WTC11 (cell line): ENCODE data around the gene ZACN. TPM values are rescaled to one million over a fixed set of nuclear protein-coding genes. Genes with fewer than 3 reads are reported as not detected.
A peak's percentile ranks its signal among the peaks of the same experiment; 100 is the strongest.

ENCODE experiments used
- ATAC-seq: fragments of 200-7000 bp; cut with Tn5 transposase; 2 replicates; pipeline ENCODE4 v1.10.0; 2021; ENCODE audit warnings: mild to moderate bottlenecking, moderate library complexity
- CTCF ChIA-PET: fragments of 300-600 bp; sonication (Branson Sonifier 250); formaldehyde crosslinking; loops from one replicate; lab custom pipeline; 2021; ENCODE audit warnings: antibody characterized with exemption; lab: Charles Lee
- POLR2A ChIA-PET: fragments of 350-600 bp; sonication (Branson Sonifier 250); formaldehyde crosslinking; loops from one replicate; lab custom pipeline; 2021; ENCODE audit warnings: antibody characterized with exemption; lab: Charles Lee
- DNase-seq: peaks from one replicate; pipeline ENCODE4 v3.0.0; 2021; ENCODE audit warnings: low spot score
- H3K27ac Mint-ChIP-seq: 2 replicates; pipeline ENCODE4 v1.8.0; 2021; ENCODE audit warnings: mixed read lengths
- H3K27me3 Mint-ChIP-seq: 2 replicates; pipeline ENCODE4 v1.8.0; 2021; ENCODE audit warnings: low read depth, mild to moderate bottlenecking, moderate library complexity, mixed read lengths
- H3K36me3 Mint-ChIP-seq: 2 replicates; pipeline ENCODE4 v1.8.0; 2021; ENCODE audit warnings: mixed read lengths
- H3K4me1 Mint-ChIP-seq: 2 replicates; pipeline ENCODE4 v1.8.0; 2022; ENCODE audit warnings: mixed read lengths
- H3K4me3 Mint-ChIP-seq: 2 replicates; pipeline ENCODE4 v1.8.0; 2021; ENCODE audit warnings: mild to moderate bottlenecking, moderate library complexity, mixed read lengths
- H3K9me3 Mint-ChIP-seq: 2 replicates; pipeline ENCODE4 v1.8.0; 2021; ENCODE audit warnings: mixed read lengths
- E2F1 ChIP-seq: sonication (generic); formaldehyde crosslinking; IDR thresholded peaks from 2 replicates; pipeline ENCODE4 v1.8.0; 2022; ENCODE audit warnings: mild to moderate bottlenecking, missing genetic modification reagents
- ELF4 ChIP-seq: sonication (generic); formaldehyde crosslinking; IDR thresholded peaks from 2 replicates; pipeline ENCODE4 v1.8.1; 2022; ENCODE audit warnings: low read depth, mild to moderate bottlenecking, moderate library complexity, missing genetic modification reagents
- FOXJ3 ChIP-seq: sonication (generic); formaldehyde crosslinking; IDR thresholded peaks from 2 replicates; pipeline ENCODE4 v1.9.0; 2021; ENCODE audit warnings: missing genetic modification reagents, mild to moderate bottlenecking, borderline replicate concordance
- FOXP1 ChIP-seq: sonication (generic); formaldehyde crosslinking; IDR thresholded peaks from 2 replicates; pipeline ENCODE4 v1.8.0; 2022; ENCODE audit warnings: missing genetic modification reagents, mild to moderate bottlenecking, moderate library complexity, borderline replicate concordance
- FOXP4 ChIP-seq: sonication (generic); formaldehyde crosslinking; IDR thresholded peaks from 2 replicates; pipeline ENCODE4 v1.8.0; 2022; ENCODE audit warnings: mild to moderate bottlenecking, missing genetic modification reagents
- GABPB1 ChIP-seq: sonication (generic); formaldehyde crosslinking; IDR thresholded peaks from 2 replicates; pipeline ENCODE4 v1.8.1; 2023; ENCODE audit warnings: mild to moderate bottlenecking, missing genetic modification reagents
- HMGA2 ChIP-seq: fragments of 250-450 bp; sonication (Bioruptor Pico); IDR thresholded peaks from 2 replicates; pipeline ENCODE4 v1.4.0; 2021; ENCODE audit warnings: mild to moderate bottlenecking, moderate library complexity
- IRF2 ChIP-seq: sonication (generic); formaldehyde crosslinking; IDR thresholded peaks from 2 replicates; pipeline ENCODE4 v1.8.0; 2022; ENCODE audit warnings: low read depth, missing genetic modification reagents, borderline replicate concordance
- MYBL2 ChIP-seq: sonication (generic); formaldehyde crosslinking; IDR thresholded peaks from 2 replicates; pipeline ENCODE4 v1.8.1; 2023; ENCODE audit warnings: mild to moderate bottlenecking, moderate library complexity, missing genetic modification reagents
- OVOL2 ChIP-seq: fragments of 250-450 bp; sonication (Bioruptor Pico); IDR thresholded peaks from 2 replicates; pipeline ENCODE4 v1.9.0; 2021; ENCODE audit warnings: mild to moderate bottlenecking, borderline replicate concordance
- TCF7 ChIP-seq: sonication (generic); formaldehyde crosslinking; IDR thresholded peaks from 2 replicates; pipeline ENCODE4 v1.8.0; 2022; ENCODE audit warnings: mild to moderate bottlenecking, low read depth, missing genetic modification reagents, moderate library complexity
- ZBTB43 ChIP-seq: sonication (generic); formaldehyde crosslinking; IDR thresholded peaks from 2 replicates; pipeline ENCODE4 v1.8.1; 2023; ENCODE audit warnings: mild to moderate bottlenecking, missing genetic modification reagents
- ZNF317 ChIP-seq: sonication (generic); formaldehyde crosslinking; IDR thresholded peaks from 2 replicates; pipeline ENCODE4 v1.8.1; 2023; ENCODE audit warnings: low read depth, mild to moderate bottlenecking, moderate library complexity, missing genetic modification reagents, borderline replicate concordance
- ZNF416 ChIP-seq: fragments of 250-450 bp; sonication (Bioruptor Pico); IDR thresholded peaks from 2 replicates; pipeline ENCODE4 v1.9.0; 2021; ENCODE audit warnings: mild to moderate bottlenecking, inconsistent platforms
- total RNA-seq: library from RNA; stranded (reverse); gene quantifications from 3 replicates; pipeline ENCODE4 v1.2.3, GENCODE V29; 2021
- TF ChIP-seq, protein P1 (sequence below): sonication (generic); formaldehyde crosslinking; IDR thresholded peaks from 2 replicates; pipeline ENCODE4 v1.8.0; 2022; ENCODE audit warnings: missing genetic modification reagents
- TF ChIP-seq, protein P2 (sequence below): fragments of 250-450 bp; sonication (Bioruptor Pico); IDR thresholded peaks from 2 replicates; pipeline ENCODE4 v1.9.0; 2021; ENCODE audit warnings: mild to moderate bottlenecking, borderline replicate concordance

ZACN gene
- total RNA-seq, 1 experiment from 2014 or later: 0.28 TPM

DNA sequence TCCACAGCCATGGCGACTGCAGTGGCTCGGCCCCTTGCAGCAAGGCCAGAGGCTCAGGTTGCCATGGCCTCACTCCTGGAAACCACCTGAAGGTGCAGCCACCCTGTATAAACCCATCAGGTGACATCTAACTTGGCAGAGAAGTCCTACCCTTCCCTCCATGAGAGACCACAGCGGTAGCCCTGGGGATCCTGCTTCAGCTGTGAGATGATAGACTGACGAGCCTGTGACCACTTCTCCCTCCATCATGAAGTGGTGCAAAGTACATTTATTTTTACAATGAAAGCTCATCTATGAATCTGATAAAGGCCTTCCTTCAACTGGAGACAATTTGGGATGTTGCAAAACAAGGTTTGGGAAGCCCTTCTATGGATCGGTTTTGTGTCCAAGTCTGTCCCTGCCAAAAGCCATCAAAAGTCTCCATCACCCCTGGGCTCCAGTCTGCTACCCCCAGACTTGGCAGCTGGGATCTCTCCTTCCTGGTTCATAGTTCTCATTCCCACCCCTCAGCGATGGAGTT lies 1.8 kb downstream of the ZACN start (continued):
- TF ChIP-seq, protein P1, sequence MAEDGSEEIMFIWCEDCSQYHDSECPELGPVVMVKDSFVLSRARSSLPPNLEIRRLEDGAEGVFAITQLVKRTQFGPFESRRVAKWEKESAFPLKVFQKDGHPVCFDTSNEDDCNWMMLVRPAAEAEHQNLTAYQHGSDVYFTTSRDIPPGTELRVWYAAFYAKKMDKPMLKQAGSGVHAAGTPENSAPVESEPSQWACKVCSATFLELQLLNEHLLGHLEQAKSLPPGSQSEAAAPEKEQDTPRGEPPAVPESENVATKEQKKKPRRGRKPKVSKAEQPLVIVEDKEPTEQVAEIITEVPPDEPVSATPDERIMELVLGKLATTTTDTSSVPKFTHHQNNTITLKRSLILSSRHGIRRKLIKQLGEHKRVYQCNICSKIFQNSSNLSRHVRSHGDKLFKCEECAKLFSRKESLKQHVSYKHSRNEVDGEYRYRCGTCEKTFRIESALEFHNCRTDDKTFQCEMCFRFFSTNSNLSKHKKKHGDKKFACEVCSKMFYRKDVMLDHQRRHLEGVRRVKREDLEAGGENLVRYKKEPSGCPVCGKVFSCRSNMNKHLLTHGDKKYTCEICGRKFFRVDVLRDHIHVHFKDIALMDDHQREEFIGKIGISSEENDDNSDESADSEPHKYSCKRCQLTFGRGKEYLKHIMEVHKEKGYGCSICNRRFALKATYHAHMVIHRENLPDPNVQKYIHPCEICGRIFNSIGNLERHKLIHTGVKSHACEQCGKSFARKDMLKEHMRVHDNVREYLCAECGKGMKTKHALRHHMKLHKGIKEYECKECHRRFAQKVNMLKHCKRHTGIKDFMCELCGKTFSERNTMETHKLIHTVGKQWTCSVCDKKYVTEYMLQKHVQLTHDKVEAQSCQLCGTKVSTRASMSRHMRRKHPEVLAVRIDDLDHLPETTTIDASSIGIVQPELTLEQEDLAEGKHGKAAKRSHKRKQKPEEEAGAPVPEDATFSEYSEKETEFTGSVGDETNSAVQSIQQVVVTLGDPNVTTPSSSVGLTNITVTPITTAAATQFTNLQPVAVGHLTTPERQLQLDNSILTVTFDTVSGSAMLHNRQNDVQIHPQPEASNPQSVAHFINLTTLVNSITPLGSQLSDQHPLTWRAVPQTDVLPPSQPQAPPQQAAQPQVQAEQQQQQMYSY (CRISPR knock-in tag): peak; percentile 71
- TF ChIP-seq GABPB1 (no peak), ZNF416 (CRISPR knock-in tag) (no peak)

DNA sequence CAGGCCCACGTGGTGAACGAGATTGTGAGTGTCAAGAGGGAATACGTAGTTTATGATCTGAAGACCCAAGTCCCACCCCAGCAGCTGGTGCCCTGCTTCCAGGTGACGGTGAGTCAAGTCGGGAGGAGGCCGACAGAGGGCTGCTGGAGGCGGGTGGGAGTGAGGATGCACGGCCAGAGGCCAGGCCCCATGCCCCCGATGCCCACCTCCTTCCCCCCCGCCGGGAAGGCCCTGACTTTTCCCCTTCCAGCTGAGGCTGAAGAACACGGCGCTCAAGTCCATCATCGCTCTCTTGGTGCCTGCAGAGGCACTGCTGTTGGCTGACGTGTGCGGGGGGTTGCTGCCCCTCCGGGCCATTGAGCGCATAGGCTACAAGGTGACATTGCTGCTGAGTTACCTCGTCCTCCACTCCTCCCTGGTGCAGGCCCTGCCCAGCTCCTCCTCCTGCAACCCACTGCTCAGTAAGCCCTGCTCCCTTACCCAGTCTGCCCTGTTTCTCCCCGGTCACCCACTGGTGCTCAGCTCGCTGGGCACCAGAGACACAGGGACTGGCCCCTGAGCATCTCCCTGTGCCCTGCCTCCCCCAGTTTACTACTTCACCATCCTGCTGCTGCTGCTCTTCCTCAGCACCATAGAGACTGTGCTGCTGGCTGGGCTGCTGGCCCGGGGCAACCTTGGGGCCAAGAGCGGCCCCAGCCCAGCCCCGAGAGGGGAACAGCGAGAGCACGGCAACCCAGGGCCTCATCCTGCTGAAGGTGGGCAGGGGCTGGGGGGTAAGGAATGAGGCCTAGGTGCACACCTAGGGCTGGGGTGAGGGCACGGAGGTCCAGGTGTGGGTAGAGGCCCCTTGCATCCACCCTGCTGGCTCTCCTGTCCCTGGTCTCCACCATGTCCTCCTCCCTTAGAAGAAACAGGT lies 2.6 kb downstream of the ZACN start:
- TF ChIP-seq FOXP1: no peak
- 0 out of 2 replicates have a peak, but pooled peaks have one; percentile 34 for TF ChIP-seq ZBTB43 (CRISPR knock-in tag)
- TF ChIP-seq E2F1 (CRISPR knock-in tag): no peak
- TF ChIP-seq MYBL2: 0 out of 2 replicates have a peak, but pooled peaks have one; percentile 35
- TF ChIP-seq FOXJ3 (CRISPR knock-in tag): no peak
- TF ChIP-seq GABPB1: no peak
- Mint-ChIP-seq H3K4me1 (peaks cover 35% of the 10 kb centered on the region), H3K4me3 (no peak overlapping the region; the same call in 1 of the 2 replicates), H3K9me3 (no peaks in the 10 kb centered on the region), H3K27ac (peak overlapping the region; percentile 73), H3K27me3 (peaks cover 32% of the 10 kb centered on the region), H3K36me3 (peaks cover 17% of the 10 kb centered on the region)
- ChIA-PET POLR2A (interaction anchor here (0.9 kb wide), 1 partner anchor 103 kb away, joined by 3 read pairs; the partner anchor contains the start of gene ACOX1), CTCF (interaction anchor here (1.1 to 3.7 kb wide), 5 partner anchors 40 to 183 kb away, joined by 3 to 26 read pairs (median 8); partner anchors contain the start of genes CDK3 and UBALD2)
- DNase-seq: no peak
- ATAC-seq: no peak

GRCh38 chr17:76082326-76083251 lies 3.6 kb downstream of the ZACN start:
- ChIA-PET CTCF (interaction anchor here (0.9 to 3.7 kb wide), 5 partner anchors 8 to 177 kb away, joined by 3 to 26 read pairs (median 5); partner anchors contain the start of genes CDK3 and GALR2), POLR2A (no interaction called here)
- Mint-ChIP-seq H3K27ac (no peak overlapping the region), H3K27me3 (peaks cover 21% of the 10 kb centered on the region), H3K36me3 (peaks cover 20% of the 10 kb centered on the region), H3K4me3 (no peak overlapping the region), H3K9me3 (no peaks in the 10 kb centered on the region), H3K4me1 (peaks cover 27% of the 10 kb centered on the region)
- no peak for DNase-seq
- no peak for ATAC-seq
- TF ChIP-seq, protein P2, sequence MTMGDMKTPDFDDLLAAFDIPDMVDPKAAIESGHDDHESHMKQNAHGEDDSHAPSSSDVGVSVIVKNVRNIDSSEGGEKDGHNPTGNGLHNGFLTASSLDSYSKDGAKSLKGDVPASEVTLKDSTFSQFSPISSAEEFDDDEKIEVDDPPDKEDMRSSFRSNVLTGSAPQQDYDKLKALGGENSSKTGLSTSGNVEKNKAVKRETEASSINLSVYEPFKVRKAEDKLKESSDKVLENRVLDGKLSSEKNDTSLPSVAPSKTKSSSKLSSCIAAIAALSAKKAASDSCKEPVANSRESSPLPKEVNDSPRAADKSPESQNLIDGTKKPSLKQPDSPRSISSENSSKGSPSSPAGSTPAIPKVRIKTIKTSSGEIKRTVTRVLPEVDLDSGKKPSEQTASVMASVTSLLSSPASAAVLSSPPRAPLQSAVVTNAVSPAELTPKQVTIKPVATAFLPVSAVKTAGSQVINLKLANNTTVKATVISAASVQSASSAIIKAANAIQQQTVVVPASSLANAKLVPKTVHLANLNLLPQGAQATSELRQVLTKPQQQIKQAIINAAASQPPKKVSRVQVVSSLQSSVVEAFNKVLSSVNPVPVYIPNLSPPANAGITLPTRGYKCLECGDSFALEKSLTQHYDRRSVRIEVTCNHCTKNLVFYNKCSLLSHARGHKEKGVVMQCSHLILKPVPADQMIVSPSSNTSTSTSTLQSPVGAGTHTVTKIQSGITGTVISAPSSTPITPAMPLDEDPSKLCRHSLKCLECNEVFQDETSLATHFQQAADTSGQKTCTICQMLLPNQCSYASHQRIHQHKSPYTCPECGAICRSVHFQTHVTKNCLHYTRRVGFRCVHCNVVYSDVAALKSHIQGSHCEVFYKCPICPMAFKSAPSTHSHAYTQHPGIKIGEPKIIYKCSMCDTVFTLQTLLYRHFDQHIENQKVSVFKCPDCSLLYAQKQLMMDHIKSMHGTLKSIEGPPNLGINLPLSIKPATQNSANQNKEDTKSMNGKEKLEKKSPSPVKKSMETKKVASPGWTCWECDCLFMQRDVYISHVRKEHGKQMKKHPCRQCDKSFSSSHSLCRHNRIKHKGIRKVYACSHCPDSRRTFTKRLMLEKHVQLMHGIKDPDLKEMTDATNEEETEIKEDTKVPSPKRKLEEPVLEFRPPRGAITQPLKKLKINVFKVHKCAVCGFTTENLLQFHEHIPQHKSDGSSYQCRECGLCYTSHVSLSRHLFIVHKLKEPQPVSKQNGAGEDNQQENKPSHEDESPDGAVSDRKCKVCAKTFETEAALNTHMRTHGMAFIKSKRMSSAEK: no peak
- TF ChIP-seq ELF4 (CRISPR knock-in tag) (no peak), FOXP4 (CRISPR knock-in tag) (no peak), OVOL2 (CRISPR knock-in tag) (no peak), TCF7 (no peak), HMGA2 (no peak), ZNF317 (CRISPR knock-in tag) (no peak), IRF2 (no peak)
